HCT116 (cell line): ENCODE data around the gene DNAJB8. TPM values are rescaled to one million over a fixed set of nuclear protein-coding genes. Genes with fewer than 3 reads are reported as not detected.

Experiments used
- ATAC-seq: fragments of 200-7000 bp; cut with Tn5 transposase; 2 replicates; pipeline ENCODE4 v1.9.1; 2020; ENCODE audit warnings: mild to moderate bottlenecking, moderate library complexity
- BruUV-seq: library from RNA; stranded (reverse); fragments of 400-500 nt; replicated peaks from 2 replicates; lab custom pipeline; 2021; lab: Mats Ljungman, UMichigan
- CTCF ChIA-PET: fragments of 300-600 bp; sonication (Branson Sonifier 250); formaldehyde crosslinking; loops from one replicate; lab custom pipeline; 2021; ENCODE audit warnings: antibody characterized with exemption; lab: Charles Lee
- POLR2A ChIA-PET: fragments of 300-600, 350-600 bp; sonication (Branson Sonifier 250); formaldehyde crosslinking; loops from one replicate; lab custom pipeline; 2021; ENCODE audit warnings: antibody characterized with exemption; lab: Charles Lee
- RAD21 ChIA-PET, 2 experiments: fragments of 300-600 bp; sonication (Branson Sonifier 250); formaldehyde crosslinking; loops; one replicate each; lab custom pipeline; 2023; ENCODE audit warnings: low total read pairs in 2 of 2; ENCODE audit not compliant: uncharacterized antibody in 2 of 2, unreplicated experiment in 2 of 2, low non-redundant PET in 1 of 2; lab: Charles Lee
- DNase-seq: peaks from one replicate; pipeline ENCODE4 v3.0.0-alpha.2; 2010; ENCODE audit warnings: low read depth, low spot score
- H2AFZ ChIP-seq: fragments of 200-600 bp; shearing (Covaris generic), sonication (generic); 2 replicates; pipeline ENCODE4 v1.6.1; 2017; ENCODE audit warnings: low read depth, mixed run types, mixed read lengths, antibody characterized with exemption, low read length; ENCODE audit not compliant: poor library complexity, severe bottlenecking
- H3K27ac ChIP-seq: 2 replicates; pipeline ENCODE4 v1.5.1; 2012; ENCODE audit warnings: low read depth, low read length
- H3K27me3 ChIP-seq: fragments of 200-600 bp; sonication (generic); 2 replicates; pipeline ENCODE4 v1.6.1; 2016; ENCODE audit warnings: mixed run types, low read length, mixed read lengths; ENCODE audit not compliant: insufficient read depth
- H3K36me3 ChIP-seq, 2 experiments: fragments of 200-500 bp in 1 of 2; fragments of 200-600 bp in 1 of 2; sonication (Bioruptor generic) in 1 of 2; sonication (generic) in 1 of 2; 2 replicates each; pipeline versions ENCODE4 v1.5.1 to v1.6.1; 2014 to 2016; ENCODE audit warnings: low read length in 2 of 2, inconsistent platforms in 1 of 2, mixed read lengths in 1 of 2, mixed run types in 1 of 2; ENCODE audit not compliant: insufficient read depth in 2 of 2, control insufficient read depth in 1 of 2
- H3K4me1 ChIP-seq, 2 experiments: fragments of 200-600 bp in 1 of 2; sonication (generic) in 1 of 2; 2 replicates each; pipeline versions ENCODE4 v1.5.1 to v1.6.1; 2012 to 2017; ENCODE audit warnings: low read length in 2 of 2, inconsistent platforms in 1 of 2, mild to moderate bottlenecking in 1 of 2, mixed read lengths in 1 of 2, mixed run types in 1 of 2, moderate library complexity in 1 of 2; ENCODE audit not compliant: insufficient read depth in 2 of 2, control insufficient read depth in 1 of 2
- H3K4me2 ChIP-seq: fragments of 200-600 bp; sonication (generic); 2 replicates; pipeline ENCODE4 v1.6.1; 2017; ENCODE audit warnings: mixed run types, low read length, mixed read lengths
- H3K4me3 ChIP-seq, 2 experiments: fragments of 200-600 bp in 1 of 2; sonication (generic) in 1 of 2; replicated peaks in 1 of 2; 2 replicates each; pipeline ENCODE4 v1.5.1; 2011 to 2016; ENCODE audit warnings: low read length in 2 of 2, control low read depth in 1 of 2, low read depth in 1 of 2, mild to moderate bottlenecking in 1 of 2, mixed read lengths in 1 of 2, mixed run types in 1 of 2
- H3K79me2 ChIP-seq: fragments of 200-600 bp; sonication (generic); 2 replicates; pipeline ENCODE4 v1.6.1; 2017; ENCODE audit warnings: mild to moderate bottlenecking, mixed run types, low read length, moderate library complexity, mixed read lengths; ENCODE audit not compliant: insufficient read depth
- H3K9ac ChIP-seq: fragments of 200-600 bp; sonication (generic); 2 replicates; pipeline ENCODE4 v1.6.1; 2016; ENCODE audit warnings: low read length, mixed read lengths
- H3K9me2 ChIP-seq: fragments of 200-600 bp; sonication (generic), shearing (Covaris generic); 2 replicates; pipeline ENCODE4 v1.6.1; 2017; ENCODE audit warnings: mixed run types, mild to moderate bottlenecking, moderate library complexity; ENCODE audit not compliant: insufficient read depth
- H3K9me3 ChIP-seq, 2 experiments: fragments of 200-500 bp in 1 of 2; fragments of 200-600 bp in 1 of 2; sonication (Bioruptor generic) in 1 of 2; sonication (generic) in 1 of 2; 2 replicates each; pipeline ENCODE4 v1.6.1; 2014 to 2017; ENCODE audit warnings: low read length in 2 of 2, mixed read lengths in 2 of 2, inconsistent platforms in 1 of 2, low read depth in 1 of 2, mild to moderate bottlenecking in 1 of 2, mixed run types in 1 of 2, moderate library complexity in 1 of 2; ENCODE audit not compliant: control insufficient read depth in 1 of 2, insufficient read depth in 1 of 2
- H4K20me1 ChIP-seq: fragments of 200-600 bp; sonication (generic), shearing (Covaris generic); 2 replicates; pipeline ENCODE4 v1.6.1; 2017; ENCODE audit warnings: mixed run types, mild to moderate bottlenecking, moderate library complexity; ENCODE audit not compliant: insufficient read depth
- CEBPB ChIP-seq: IDR thresholded peaks from 2 replicates; pipeline ENCODE4 v1.6.1; 2012; ENCODE audit warnings: low read depth
- EZH2 ChIP-seq: fragments of 200-600 bp; sonication (generic); IDR thresholded peaks from 2 replicates; pipeline ENCODE4 v1.6.1; 2017; ENCODE audit warnings: antibody characterized with exemption, mixed run types
- FOSL1 ChIP-seq: IDR thresholded peaks from 2 replicates; pipeline ENCODE4 v1.6.1; 2012; ENCODE audit warnings: low read depth
- JUND ChIP-seq: IDR thresholded peaks from 2 replicates; pipeline ENCODE4 v1.6.1; 2012
- SIN3A ChIP-seq: IDR thresholded peaks from 2 replicates; pipeline ENCODE4 v1.6.1; 2012; ENCODE audit warnings: low read depth
- TCF7L2 ChIP-seq: IDR thresholded peaks from 2 replicates; pipeline ENCODE4 v1.7.0; 2011; ENCODE audit warnings: borderline replicate concordance, inconsistent platforms; ENCODE audit not compliant: insufficient read depth, insufficient read length; ENCODE audit errors: extremely low read depth
- intact Hi-C: fragments of 100-400 bp; cut with micrococcal nuclease; formaldehyde crosslinking; loops from 2 replicates; pipeline ENCODE4 v1.10.0; 2022
- total RNA-seq: library from RNA; stranded (reverse); gene quantifications from one replicate; pipeline ENCODE4 v1.2.1, GENCODE V29; 2021; ENCODE audit not compliant: unreplicated experiment

DNAJB8 gene
- total RNA-seq, 1 experiment from 2014 or later = not detected

DNA sequence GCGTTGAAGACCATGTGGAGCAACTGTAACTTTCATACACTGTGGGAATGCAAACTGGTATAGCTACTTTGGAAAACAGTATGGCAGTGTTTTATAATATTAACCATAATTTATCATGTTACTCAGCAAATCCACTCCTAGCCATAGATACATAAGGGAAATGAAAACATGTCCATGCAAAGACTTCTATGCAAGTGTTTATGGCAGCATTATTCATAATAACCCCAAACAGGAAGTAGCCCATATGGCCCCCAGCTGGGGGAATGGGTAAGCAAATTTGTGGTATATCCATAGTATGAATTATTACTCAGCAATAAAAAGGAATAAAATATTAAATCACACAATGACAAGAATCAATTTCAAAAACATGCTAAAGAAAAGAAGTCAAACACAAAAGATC is 49.3 kb upstream of the DNAJB8 start:
- DNase-seq = no peak
- ATAC-seq = no peak

DNA sequence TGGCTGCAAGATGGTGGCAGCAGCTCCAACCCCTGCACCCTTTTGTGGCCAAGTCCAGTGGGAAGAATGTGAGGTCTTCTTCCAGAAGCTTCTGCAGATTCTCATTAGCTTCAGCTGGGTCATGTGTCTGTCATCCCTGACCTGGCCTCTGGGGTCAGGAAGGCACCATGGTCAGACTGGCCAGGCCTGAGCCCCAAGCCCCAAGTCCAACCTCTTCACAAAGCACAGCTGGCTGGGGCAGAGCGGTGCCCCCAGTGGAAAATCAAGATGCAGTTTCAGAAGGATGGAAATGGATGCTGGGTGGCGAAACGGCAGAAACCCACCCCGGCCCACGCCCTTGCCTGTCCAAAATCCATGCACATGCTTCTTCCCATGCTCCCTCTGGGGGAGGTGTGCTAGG is 42.2 kb upstream of the DNAJB8 start:
- no peak for DNase-seq
- no peaks in the 10 kb centered on the region for H3K9me2 ChIP-seq
- H3K36me3 ChIP-seq = no peaks in the 10 kb centered on the region
- intact Hi-C loops = no loop called here
- ATAC-seq = no peak
- CTCF ChIA-PET = no interaction called here
- no peak overlapping the region for H3K27ac ChIP-seq
- peaks cover 0 to 16% of the 10 kb centered on the region in 2 experiments; a peak in 2 of 4 replicates for H3K4me1 ChIP-seq
- H3K79me2 ChIP-seq = no peaks in the 10 kb centered on the region
- no peaks in the 10 kb centered on the region for H4K20me1 ChIP-seq
- no peaks in the 10 kb centered on the region for H3K9me3 ChIP-seq
- no peak overlapping the region for H3K9ac ChIP-seq
- BruUV-seq = no TSS peak
- no peak overlapping the region for H3K4me3 ChIP-seq
- TF ChIP-seq FOSL1 = no peak
- TF ChIP-seq CEBPB = no peak
- TF ChIP-seq TCF7L2 = no peak
- no peak for TF ChIP-seq JUND
- TF ChIP-seq EZH2 = no peak
- no peak overlapping the region for H3K4me2 ChIP-seq
- H2AFZ ChIP-seq = no peak overlapping the region
- POLR2A ChIA-PET = no interaction called here
- H3K27me3 ChIP-seq = no peaks in the 10 kb centered on the region; the same call in 1 of the 2 replicates
- RAD21 ChIA-PET = no interaction called here

More for the DNA sequence above, 49.3 kb upstream of the DNAJB8 start:
- Histone ChIP-seq H3K9me2 (no peaks in the 10 kb centered on the region), H4K20me1 (no peaks in the 10 kb centered on the region), H3K79me2 (no peaks in the 10 kb centered on the region), H3K4me1 (no peaks in the 10 kb centered on the region), H3K9me3 (no peaks in the 10 kb centered on the region), H3K4me2 (no peak overlapping the region), H3K27ac (no peak overlapping the region), H3K9ac (no peak overlapping the region), H3K4me3 (no peak overlapping the region), H2AFZ (no peak overlapping the region), H3K36me3 (no peaks in the 10 kb centered on the region), H3K27me3 (peaks cover 4% of the 10 kb centered on the region; the same call in 1 of the 2 replicates)
- intact Hi-C loops = no loop called here
- no TSS peak for BruUV-seq
- ChIA-PET CTCF (no interaction called here), RAD21 (no interaction called here), POLR2A (no interaction called here)
- TF ChIP-seq SIN3A = no peak
